ENCODE measurements around the gene TRAPPC8. TPM values are rescaled to one million over a fixed set of nuclear protein-coding genes. Genes with fewer than 3 reads are reported as not detected.

The TRAPPC8 gene
- total and polyA plus RNA-seq, 2 of the 13 experiments (the other 11 are each of a cell fraction or from before 2014, with no cell fraction given) = 34.6 to 50.8 TPM

DNA sequence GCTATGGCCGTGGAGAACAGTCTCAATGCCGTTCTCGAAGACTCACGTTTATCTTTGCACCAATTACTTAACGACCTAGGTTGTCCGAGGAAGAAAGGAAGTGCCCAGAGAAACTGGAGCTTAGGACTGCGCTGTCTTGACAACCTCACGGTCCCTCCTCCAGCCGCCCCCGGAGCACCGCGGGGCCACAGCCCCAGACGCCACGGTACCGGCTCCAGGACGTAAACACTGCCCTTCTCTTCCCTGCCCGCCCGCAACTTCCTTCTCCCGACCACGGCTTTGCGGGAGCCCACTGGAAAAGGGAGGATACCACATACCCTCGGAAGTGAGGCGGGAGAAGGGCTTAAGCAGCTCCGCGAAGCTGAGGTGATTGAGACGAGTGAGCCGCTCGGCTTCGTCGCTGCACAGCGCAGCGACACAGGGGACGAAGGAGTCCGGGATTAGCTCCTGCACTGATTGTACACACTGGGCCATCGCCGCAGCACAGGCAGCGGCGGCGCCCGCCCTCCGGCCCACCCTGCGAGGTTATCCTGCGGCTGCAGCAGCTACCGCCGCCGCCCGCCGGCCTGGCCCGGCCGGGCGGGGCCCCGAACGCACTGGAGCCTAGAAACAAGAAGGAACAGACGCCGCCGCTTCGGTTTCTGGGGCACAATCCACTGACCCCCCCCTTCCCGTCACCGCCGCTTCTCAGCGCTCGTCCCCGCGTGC lies 483 bp downstream of the TRAPPC8 start (continued):
- TF ChIP-seq NAIF1 (CRISPR knock-in tag; IDR thresholded peaks at IDR 0.05; ENCODE audit: borderline replicate concordance) (no peak), CCAR2 (optimal IDR thresholded peaks at IDR 0.05; ENCODE audit: low read depth, low read length) (no peak), FOXA3 (CRISPR knock-in tag; IDR thresholded peaks at IDR 0.05) (no peak), NCOR1 (IDR thresholded peaks at IDR 0.05; ENCODE audit: borderline replicate concordance, low read length) (no peak), KDM6A (CRISPR knock-in tag; IDR thresholded peaks at IDR 0.05; ENCODE audit: low read depth) (no peak), EED (CRISPR knock-in tag; IDR thresholded peaks at IDR 0.05) (0 out of 2 replicates have a peak, but pooled peaks have one; percentile 6), NKX3-1 (CRISPR knock-in tag; IDR thresholded peaks at IDR 0.05) (no peak), RCOR2 (CRISPR knock-in tag; IDR thresholded peaks at IDR 0.05) (no peak), NBN (conservative IDR thresholded peaks at IDR 0.05) (no peak), SRSF1 (optimal IDR thresholded peaks at IDR 0.05; ENCODE audit: low read depth, low read length) (no peak), SATB2 (CRISPR knock-in tag; IDR thresholded peaks at IDR 0.05) (no peak), HNRNPL (IDR thresholded peaks at IDR 0.05; ENCODE audit: low read depth, low read length) (0 out of 2 replicates have a peak, but pooled peaks have one; percentile 38)
- TF ChIP-seq, protein P1, sequence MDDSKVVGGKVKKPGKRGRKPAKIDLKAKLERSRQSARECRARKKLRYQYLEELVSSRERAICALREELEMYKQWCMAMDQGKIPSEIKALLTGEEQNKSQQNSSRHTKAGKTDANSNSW (CRISPR knock-in tag; IDR thresholded peaks at IDR 0.05; ENCODE audit: borderline replicate concordance) = no peak; the same call in 1 of the 2 replicates
- TF ChIP-seq, protein P2, sequence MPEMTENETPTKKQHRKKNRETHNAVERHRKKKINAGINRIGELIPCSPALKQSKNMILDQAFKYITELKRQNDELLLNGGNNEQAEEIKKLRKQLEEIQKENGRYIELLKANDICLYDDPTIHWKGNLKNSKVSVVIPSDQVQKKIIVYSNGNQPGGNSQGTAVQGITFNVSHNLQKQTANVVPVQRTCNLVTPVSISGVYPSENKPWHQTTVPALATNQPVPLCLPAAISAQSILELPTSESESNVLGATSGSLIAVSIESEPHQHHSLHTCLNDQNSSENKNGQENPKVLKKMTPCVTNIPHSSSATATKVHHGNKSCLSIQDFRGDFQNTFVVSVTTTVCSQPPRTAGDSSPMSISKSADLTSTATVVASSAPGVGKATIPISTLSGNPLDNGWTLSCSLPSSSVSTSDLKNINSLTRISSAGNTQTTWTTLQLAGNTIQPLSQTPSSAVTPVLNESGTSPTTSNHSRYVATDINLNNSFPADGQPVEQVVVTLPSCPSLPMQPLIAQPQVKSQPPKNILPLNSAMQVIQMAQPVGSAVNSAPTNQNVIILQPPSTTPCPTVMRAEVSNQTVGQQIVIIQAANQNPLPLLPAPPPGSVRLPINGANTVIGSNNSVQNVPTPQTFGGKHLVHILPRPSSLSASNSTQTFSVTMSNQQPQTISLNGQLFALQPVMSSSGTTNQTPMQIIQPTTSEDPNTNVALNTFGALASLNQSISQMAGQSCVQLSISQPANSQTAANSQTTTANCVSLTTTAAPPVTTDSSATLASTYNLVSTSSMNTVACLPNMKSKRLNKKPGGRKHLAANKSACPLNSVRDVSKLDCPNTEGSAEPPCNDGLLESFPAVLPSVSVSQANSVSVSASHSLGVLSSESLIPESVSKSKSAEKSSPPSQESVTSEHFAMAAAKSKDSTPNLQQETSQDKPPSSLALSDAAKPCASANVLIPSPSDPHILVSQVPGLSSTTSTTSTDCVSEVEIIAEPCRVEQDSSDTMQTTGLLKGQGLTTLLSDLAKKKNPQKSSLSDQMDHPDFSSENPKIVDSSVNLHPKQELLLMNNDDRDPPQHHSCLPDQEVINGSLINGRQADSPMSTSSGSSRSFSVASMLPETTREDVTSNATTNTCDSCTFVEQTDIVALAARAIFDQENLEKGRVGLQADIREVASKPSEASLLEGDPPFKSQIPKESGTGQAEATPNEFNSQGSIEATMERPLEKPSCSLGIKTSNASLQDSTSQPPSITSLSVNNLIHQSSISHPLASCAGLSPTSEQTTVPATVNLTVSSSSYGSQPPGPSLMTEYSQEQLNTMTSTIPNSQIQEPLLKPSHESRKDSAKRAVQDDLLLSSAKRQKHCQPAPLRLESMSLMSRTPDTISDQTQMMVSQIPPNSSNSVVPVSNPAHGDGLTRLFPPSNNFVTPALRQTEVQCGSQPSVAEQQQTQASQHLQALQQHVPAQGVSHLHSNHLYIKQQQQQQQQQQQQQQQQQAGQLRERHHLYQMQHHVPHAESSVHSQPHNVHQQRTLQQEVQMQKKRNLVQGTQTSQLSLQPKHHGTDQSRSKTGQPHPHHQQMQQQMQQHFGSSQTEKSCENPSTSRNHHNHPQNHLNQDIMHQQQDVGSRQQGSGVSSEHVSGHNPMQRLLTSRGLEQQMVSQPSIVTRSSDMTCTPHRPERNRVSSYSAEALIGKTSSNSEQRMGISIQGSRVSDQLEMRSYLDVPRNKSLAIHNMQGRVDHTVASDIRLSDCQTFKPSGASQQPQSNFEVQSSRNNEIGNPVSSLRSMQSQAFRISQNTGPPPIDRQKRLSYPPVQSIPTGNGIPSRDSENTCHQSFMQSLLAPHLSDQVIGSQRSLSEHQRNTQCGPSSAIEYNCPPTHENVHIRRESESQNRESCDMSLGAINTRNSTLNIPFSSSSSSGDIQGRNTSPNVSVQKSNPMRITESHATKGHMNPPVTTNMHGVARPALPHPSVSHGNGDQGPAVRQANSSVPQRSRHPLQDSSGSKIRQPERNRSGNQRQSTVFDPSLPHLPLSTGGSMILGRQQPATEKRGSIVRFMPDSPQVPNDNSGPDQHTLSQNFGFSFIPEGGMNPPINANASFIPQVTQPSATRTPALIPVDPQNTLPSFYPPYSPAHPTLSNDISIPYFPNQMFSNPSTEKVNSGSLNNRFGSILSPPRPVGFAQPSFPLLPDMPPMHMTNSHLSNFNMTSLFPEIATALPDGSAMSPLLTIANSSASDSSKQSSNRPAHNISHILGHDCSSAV (CRISPR knock-in tag; IDR thresholded peaks at IDR 0.05; ENCODE audit: borderline replicate concordance) = no peak
- TF ChIP-seq, protein P3, sequence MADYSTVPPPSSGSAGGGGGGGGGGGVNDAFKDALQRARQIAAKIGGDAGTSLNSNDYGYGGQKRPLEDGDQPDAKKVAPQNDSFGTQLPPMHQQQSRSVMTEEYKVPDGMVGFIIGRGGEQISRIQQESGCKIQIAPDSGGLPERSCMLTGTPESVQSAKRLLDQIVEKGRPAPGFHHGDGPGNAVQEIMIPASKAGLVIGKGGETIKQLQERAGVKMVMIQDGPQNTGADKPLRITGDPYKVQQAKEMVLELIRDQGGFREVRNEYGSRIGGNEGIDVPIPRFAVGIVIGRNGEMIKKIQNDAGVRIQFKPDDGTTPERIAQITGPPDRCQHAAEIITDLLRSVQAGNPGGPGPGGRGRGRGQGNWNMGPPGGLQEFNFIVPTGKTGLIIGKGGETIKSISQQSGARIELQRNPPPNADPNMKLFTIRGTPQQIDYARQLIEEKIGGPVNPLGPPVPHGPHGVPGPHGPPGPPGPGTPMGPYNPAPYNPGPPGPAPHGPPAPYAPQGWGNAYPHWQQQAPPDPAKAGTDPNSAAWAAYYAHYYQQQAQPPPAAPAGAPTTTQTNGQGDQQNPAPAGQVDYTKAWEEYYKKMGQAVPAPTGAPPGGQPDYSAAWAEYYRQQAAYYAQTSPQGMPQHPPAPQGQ (CRISPR knock-in tag; IDR thresholded peaks at IDR 0.05; ENCODE audit: borderline replicate concordance) = no peak
- TF ChIP-seq, protein P4, sequence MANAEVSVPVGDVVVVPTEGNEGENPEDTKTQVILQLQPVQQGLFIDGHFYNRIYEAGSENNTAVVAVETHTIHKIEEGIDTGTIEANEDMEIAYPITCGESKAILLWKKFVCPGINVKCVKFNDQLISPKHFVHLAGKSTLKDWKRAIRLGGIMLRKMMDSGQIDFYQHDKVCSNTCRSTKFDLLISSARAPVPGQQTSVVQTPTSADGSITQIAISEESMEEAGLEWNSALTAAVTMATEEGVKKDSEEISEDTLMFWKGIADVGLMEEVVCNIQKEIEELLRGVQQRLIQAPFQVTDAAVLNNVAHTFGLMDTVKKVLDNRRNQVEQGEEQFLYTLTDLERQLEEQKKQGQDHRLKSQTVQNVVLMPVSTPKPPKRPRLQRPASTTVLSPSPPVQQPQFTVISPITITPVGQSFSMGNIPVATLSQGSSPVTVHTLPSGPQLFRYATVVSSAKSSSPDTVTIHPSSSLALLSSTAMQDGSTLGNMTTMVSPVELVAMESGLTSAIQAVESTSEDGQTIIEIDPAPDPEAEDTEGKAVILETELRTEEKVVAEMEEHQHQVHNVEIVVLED (CRISPR knock-in tag; IDR thresholded peaks at IDR 0.05; ENCODE audit: borderline replicate concordance) = no peak
